Measurements from ENCODE around the gene ST6GALNAC3. TPM values are rescaled to one million over a fixed set of nuclear protein-coding genes. Genes with fewer than 3 reads are reported as not detected.

The ST6GALNAC3 gene
- total and polyA plus RNA-seq, 3 donors from 2014 or later, result 0.46 to 0.87 (median 0.74) TPM

DNA sequence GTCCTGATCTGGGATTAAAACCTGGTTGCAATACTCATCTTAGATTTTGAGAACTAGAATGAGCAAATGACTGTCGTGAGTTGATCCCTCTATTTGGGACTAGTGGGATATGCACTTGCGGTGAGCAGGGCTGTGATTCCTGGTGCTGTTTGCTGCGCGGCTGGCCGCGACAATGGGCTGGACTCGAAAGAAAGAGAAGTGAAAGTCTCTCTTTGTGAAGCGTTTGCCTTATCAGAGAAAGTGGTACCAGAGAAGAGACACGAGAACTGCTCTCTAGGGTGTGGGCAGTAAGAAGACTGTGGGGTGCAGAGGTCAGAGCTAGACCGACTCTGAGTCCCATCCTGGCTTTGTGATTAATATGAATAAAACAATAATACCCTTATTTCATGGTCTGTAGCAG lies 8.6 kb downstream of the ST6GALNAC3 start:
- no peak for DNase-seq
- no peak overlapping the region for H3K27ac ChIP-seq
- H3K27me3 ChIP-seq, result no peaks in the 10 kb centered on the region
- TF ChIP-seq, protein P1, sequence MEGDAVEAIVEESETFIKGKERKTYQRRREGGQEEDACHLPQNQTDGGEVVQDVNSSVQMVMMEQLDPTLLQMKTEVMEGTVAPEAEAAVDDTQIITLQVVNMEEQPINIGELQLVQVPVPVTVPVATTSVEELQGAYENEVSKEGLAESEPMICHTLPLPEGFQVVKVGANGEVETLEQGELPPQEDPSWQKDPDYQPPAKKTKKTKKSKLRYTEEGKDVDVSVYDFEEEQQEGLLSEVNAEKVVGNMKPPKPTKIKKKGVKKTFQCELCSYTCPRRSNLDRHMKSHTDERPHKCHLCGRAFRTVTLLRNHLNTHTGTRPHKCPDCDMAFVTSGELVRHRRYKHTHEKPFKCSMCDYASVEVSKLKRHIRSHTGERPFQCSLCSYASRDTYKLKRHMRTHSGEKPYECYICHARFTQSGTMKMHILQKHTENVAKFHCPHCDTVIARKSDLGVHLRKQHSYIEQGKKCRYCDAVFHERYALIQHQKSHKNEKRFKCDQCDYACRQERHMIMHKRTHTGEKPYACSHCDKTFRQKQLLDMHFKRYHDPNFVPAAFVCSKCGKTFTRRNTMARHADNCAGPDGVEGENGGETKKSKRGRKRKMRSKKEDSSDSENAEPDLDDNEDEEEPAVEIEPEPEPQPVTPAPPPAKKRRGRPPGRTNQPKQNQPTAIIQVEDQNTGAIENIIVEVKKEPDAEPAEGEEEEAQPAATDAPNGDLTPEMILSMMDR (IDR thresholded peaks at IDR 0.05), result no peak
- no peak for TF ChIP-seq POLR2A (IDR thresholded peaks at IDR 0.05)
- intact Hi-C loops (cut with DNase I; ENCODE audit: low total_unique reads), result no loop called here
- no peaks in the 10 kb centered on the region for H3K36me3 ChIP-seq (ENCODE audit: low read depth, missing control alignments)
- H3K4me1 ChIP-seq, result no peaks in the 10 kb centered on the region
- WGBS, 2 donors, result 86 to 88% methylated on average over 10 of the region's 10 CpGs
- H3K4me3 ChIP-seq, result no peak overlapping the region
- H3K9me3 ChIP-seq, result no peaks in the 10 kb centered on the region

DNA sequence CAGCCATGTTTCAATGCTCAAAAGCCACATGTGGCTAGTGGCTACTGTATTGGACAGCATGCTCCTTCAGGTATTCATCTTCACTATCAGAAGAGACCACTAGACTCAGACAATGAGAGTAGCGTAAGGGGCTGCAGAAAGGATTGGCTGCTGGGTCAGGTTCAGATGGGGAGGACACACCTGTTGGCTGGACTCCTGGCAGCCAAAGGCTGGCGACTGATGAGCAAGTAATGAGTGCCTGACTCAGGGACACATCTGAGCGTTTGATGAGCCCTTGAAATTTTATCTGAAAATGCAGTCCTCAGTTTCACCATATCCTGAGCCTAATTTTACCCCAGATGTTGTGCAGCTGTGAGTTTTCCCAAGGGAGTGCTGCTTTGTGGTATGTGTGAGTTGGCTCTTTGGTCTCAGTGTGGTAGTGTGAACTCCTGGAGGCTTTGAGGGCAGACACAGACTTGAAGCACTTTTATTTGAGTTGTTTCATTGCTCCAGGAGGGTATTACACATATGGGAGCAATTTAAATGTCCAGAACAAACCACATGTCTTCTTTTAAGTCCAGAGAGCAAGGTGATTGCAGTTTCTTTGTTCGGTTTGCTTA lies 9.6 kb downstream of the ST6GALNAC3 start:
- 56 to 69% methylated on average over 4 of the region's 4 CpGs for WGBS, 2 donors
- H3K36me3 ChIP-seq (ENCODE audit: low read depth, missing control alignments), result no peaks in the 10 kb centered on the region
- no peaks in the 10 kb centered on the region for H3K9me3 ChIP-seq
- TF ChIP-seq, protein P1 (IDR thresholded peaks at IDR 0.05), result no peak
- no peak for TF ChIP-seq POLR2A (IDR thresholded peaks at IDR 0.05)
- H3K4me3 ChIP-seq, result no peak overlapping the region
- H3K27me3 ChIP-seq, result no peaks in the 10 kb centered on the region
- no peaks in the 10 kb centered on the region for H3K4me1 ChIP-seq
- no peak overlapping the region for H3K27ac ChIP-seq
- intact Hi-C loops (cut with DNase I; ENCODE audit: low total_unique reads), result no loop called here
- DNase-seq, result no peak

DNA sequence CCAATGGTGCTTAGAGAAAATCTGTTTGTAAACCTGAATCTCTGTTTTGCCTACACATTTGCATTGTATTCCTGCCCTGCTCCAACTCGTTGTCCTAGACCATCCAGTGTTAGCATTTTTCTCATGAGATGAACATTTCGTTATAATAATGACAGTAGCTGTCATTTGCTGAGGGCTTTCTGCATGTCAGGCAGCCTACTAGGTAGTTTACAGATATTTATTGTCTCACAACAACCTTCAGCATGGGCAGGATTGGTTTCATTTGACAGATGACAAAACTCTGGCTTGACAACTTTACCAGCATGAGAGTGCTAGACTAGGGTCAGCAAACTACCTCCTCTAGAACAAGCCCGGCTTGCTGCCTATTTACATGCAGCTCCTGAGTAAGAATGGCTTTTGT lies 10.1 kb downstream of the ST6GALNAC3 start:
- TF ChIP-seq, protein P1 (IDR thresholded peaks at IDR 0.05), result no peak
- TF ChIP-seq POLR2A (IDR thresholded peaks at IDR 0.05), result no peak
- Histone ChIP-seq H3K4me3 (no peak overlapping the region), H3K4me1 (no peaks in the 10 kb centered on the region), H3K27me3 (no peaks in the 10 kb centered on the region), H3K36me3 (ENCODE audit: low read depth, missing control alignments) (no peaks in the 10 kb centered on the region), H3K27ac (no peak overlapping the region), H3K9me3 (no peaks in the 10 kb centered on the region)
- intact Hi-C loops (cut with DNase I; ENCODE audit: low total_unique reads), result no loop called here
- no peak for DNase-seq
- WGBS, 2 donors, result 47 to 76% methylated on average over 2 to 3 of the region's 3 CpGs

DNA sequence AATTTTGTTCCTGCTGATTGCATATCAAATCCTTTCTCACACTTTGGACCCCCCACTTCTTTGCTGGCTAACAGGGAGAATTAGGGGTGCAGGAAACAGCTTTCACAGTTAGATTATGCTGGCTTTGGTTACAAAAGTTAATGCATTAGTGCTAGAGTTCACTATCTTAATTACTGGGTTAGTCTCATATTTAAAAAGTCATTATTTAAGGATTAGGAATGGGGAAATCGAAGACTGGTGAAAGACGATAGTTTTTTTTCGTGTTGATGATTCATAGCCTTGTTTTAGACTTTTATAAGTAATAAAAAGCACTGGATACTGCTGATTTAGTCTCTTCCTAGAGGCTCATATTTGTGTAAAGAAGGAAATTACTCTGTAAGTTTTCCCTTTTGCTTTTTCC lies 11.6 kb downstream of the ST6GALNAC3 start:
- Histone ChIP-seq H3K9me3 (no peaks in the 10 kb centered on the region), H3K27ac (no peak overlapping the region), H3K27me3 (no peaks in the 10 kb centered on the region), H3K4me3 (no peak overlapping the region), H3K4me1 (no peaks in the 10 kb centered on the region), H3K36me3 (ENCODE audit: low read depth, missing control alignments) (no peaks in the 10 kb centered on the region)
- intact Hi-C loops (cut with DNase I; ENCODE audit: low total_unique reads), result no loop called here
- TF ChIP-seq POLR2A (IDR thresholded peaks at IDR 0.05), result no peak
- TF ChIP-seq, protein P1 (IDR thresholded peaks at IDR 0.05), result no peak
- no peak for DNase-seq
- WGBS, 2 donors, result 72 to 85% methylated on average over 3 of the region's 3 CpGs

DNA sequence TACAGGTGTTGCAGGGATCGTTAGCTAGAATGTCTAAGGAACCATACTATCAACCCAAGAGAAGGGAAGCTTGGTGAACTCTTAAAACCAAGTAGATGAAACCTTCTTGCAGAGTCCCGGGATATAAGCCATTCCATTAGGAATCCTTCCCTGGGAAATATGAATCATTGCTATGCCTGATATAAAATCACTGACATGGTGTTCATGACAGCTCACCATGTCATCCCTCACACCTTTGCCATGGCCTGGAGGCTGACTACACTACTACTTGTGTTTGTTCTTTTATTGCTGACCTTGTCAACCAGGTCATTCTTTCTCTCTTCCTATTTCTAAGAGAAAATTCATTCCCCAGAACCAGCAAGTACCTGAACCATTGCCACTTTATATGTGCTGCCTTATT lies 12.1 kb downstream of the ST6GALNAC3 start:
- no peak overlapping the region for H3K4me3 ChIP-seq
- 86 to 97% methylated on average over 2 of the region's 2 CpGs for WGBS, 2 donors
- H3K27me3 ChIP-seq, result no peaks in the 10 kb centered on the region
- no peaks in the 10 kb centered on the region for H3K9me3 ChIP-seq
- no peak for DNase-seq
- H3K4me1 ChIP-seq, result no peaks in the 10 kb centered on the region
- H3K27ac ChIP-seq, result no peak overlapping the region
- intact Hi-C loops (cut with DNase I; ENCODE audit: low total_unique reads), result no loop called here
- TF ChIP-seq, protein P1 (IDR thresholded peaks at IDR 0.05), result no peak
- no peak for TF ChIP-seq POLR2A (IDR thresholded peaks at IDR 0.05)
- H3K36me3 ChIP-seq (ENCODE audit: low read depth, missing control alignments), result no peaks in the 10 kb centered on the region

Measured in testis (tissue), 3 donors.